Uterus (tissue), 4 donors: ENCODE results near the gene APBB3. TPM values are rescaled to one million over a fixed set of nuclear protein-coding genes. Genes with fewer than 3 reads are reported as not detected.

Experiments used
- DNase-seq, 2 donors: peaks; one replicate each; pipeline ENCODE4 v3.0.0-alpha.2; 2019 to 2020
- H3K27ac ChIP-seq, 2 donors: fragments of 200-600 bp; sonication (generic); 1 replicate in 1 of 2; 2 replicates in 1 of 2; pipeline ENCODE4 v1.5.1; 2016 to 2018
- H3K27me3 ChIP-seq, 2 donors: fragments of 200-600 bp; sonication (generic); one replicate each; pipeline ENCODE4 v1.5.1; 2018 to 2019; ENCODE audit warnings: control low read depth in 1 of 2
- H3K36me3 ChIP-seq, 2 donors: fragments of 200-600 bp; sonication (generic); one replicate each; pipeline ENCODE4 v1.5.1; 2019; ENCODE audit warnings: control low read depth in 1 of 2
- H3K4me1 ChIP-seq, 2 donors: fragments of 200-600 bp; sonication (generic); one replicate each; pipeline ENCODE4 v1.5.1; 2018 to 2019; ENCODE audit warnings: control low read depth in 1 of 2
- H3K4me3 ChIP-seq, 2 donors: fragments of 200-600 bp; sonication (generic); 1 replicate in 1 of 2; 2 replicates in 1 of 2; pipeline ENCODE4 v1.5.1; 2018 to 2019; ENCODE audit warnings: mild to moderate bottlenecking in 1 of 2
- H3K9me3 ChIP-seq, 2 donors: fragments of 200-600 bp; sonication (generic); one replicate each; pipeline ENCODE4 v1.5.1; 2019; ENCODE audit warnings: control low read depth in 1 of 2
- CTCF ChIP-seq, 4 experiments: fragments of 200-600 bp in 2 of 4; fragments of 450-650 bp in 2 of 4; sonication (generic) in 2 of 4; IDR thresholded peaks; one replicate each; pipeline ENCODE4 v1.5.1; 2016 to 2019; ENCODE audit warnings: antibody characterized with exemption in 4 of 4, mild to moderate bottlenecking in 2 of 4, moderate library complexity in 1 of 4
- POLR2A ChIP-seq, 2 donors: fragments of 450-650 bp; IDR thresholded peaks; one replicate each; pipeline ENCODE4 v1.6.1; 2016; ENCODE audit warnings: antibody characterized with exemption in 2 of 2, mild to moderate bottlenecking in 1 of 2, moderate library complexity in 1 of 2
- intact Hi-C: fragments of 100-400 bp; cut with DNase I; formaldehyde crosslinking; loops from one replicate; pipeline ENCODE4 v1.15.1; 2023; ENCODE audit warnings: low total_unique reads
- total RNA-seq, 4 donors: library from RNA; depleted of rRNA in 3 of 4; stranded (reverse); fragments of >200 nt in 3 of 4; gene quantifications; one replicate each; pipeline versions ENCODE4 v1.1.0 to v1.2.4, GENCODE V29; 2014 to 2023
- donor health status: DM: yes; HTN: yes; CAD: no.

The APBB3 gene
- total RNA-seq, 4 donors from 2014 or later, result 6.5 to 54.7 (median 27.4) TPM

- Histone ChIP-seq H3K27ac (no peak overlapping the region), H3K36me3 (no peaks in the 10 kb centered on the region), H3K9me3 (no peaks in the 10 kb centered on the region), H3K27me3 (no peaks in the 10 kb centered on the region), H3K4me1 (peaks cover 8 to 17% of the 10 kb centered on the region in 2 donors), H3K4me3 (peak overlapping the region in 1 of 2 donors; percentile 52)
- DNase-seq, result no peak
- TF ChIP-seq POLR2A (IDR thresholded peaks at IDR 0.05), result no peak
- TF ChIP-seq CTCF (IDR thresholded peaks at IDR 0.05), result no peak
- intact Hi-C loops, result no loop called here
These were observed 1.3 kb upstream of the APBB3 start for GRCh38 chr5:140565780-140566095.

DNA sequence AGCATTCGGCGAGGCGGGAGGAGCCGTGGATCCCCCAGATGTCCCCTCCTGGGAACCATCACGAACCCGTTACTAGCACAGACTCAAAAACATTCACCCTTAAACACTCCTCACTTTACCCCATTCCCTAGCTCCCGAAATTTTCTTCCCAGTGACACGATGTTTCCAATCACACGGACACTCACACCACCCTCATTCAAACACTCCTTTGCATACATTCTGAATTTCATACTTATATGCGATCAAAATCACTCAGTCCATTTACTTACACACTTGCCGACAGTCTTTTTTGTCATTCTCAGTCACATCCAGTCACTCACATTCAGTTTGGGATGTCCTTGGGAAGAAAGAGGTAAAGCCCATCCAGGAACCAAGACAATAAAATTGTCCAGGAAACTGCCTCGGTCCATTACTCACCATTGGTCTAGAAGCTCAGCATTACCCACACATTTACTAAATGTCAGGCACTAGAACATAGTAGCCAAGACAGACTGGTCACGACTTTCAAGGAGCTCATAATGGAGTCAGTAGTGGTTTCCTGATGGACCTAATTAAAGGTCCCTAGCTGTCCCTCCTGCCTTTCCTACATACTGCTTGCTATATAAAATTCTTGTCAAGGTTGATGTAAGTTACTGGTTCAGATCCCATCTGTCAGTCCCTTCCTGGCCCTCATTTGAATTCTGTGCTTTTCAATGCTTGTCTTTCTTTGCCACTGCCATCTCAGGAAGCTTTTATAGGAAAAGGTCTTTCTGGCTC, 804 bp upstream of the APBB3 start:
- Histone ChIP-seq H3K9me3 (no peaks in the 10 kb centered on the region), H3K4me3 (peak overlapping the region; percentile 52 to 82), H3K27ac (peak overlapping the region; percentile 81 to 94), H3K36me3 (no peaks in the 10 kb centered on the region), H3K4me1 (peaks cover 8 to 17% of the 10 kb centered on the region in 2 donors), H3K27me3 (no peaks in the 10 kb centered on the region)
- DNase-seq, result no peak
- intact Hi-C loops, result no loop called here
- TF ChIP-seq CTCF (IDR thresholded peaks at IDR 0.05) (no peak), POLR2A (IDR thresholded peaks at IDR 0.05) (no peak)

GRCh38 chr5:140563596-140563995, 802 bp downstream of the APBB3 start:
- no peaks in the 10 kb centered on the region for H3K27me3 ChIP-seq
- H3K9me3 ChIP-seq, result no peaks in the 10 kb centered on the region
- peak in 1 of 2 donors; percentile 45 for DNase-seq
- no peaks in the 10 kb centered on the region for H3K36me3 ChIP-seq
- H3K4me3 ChIP-seq, result peak overlapping the region; percentile 52 to 82
- H3K4me1 ChIP-seq, result peaks cover 8 to 17% of the 10 kb centered on the region in 2 donors
- H3K27ac ChIP-seq, result peak overlapping the region; percentile 81 to 94
- no peak for TF ChIP-seq CTCF (IDR thresholded peaks at IDR 0.05)
- TF ChIP-seq POLR2A (IDR thresholded peaks at IDR 0.05), result no peak
- intact Hi-C loops, result no loop called here

DNA sequence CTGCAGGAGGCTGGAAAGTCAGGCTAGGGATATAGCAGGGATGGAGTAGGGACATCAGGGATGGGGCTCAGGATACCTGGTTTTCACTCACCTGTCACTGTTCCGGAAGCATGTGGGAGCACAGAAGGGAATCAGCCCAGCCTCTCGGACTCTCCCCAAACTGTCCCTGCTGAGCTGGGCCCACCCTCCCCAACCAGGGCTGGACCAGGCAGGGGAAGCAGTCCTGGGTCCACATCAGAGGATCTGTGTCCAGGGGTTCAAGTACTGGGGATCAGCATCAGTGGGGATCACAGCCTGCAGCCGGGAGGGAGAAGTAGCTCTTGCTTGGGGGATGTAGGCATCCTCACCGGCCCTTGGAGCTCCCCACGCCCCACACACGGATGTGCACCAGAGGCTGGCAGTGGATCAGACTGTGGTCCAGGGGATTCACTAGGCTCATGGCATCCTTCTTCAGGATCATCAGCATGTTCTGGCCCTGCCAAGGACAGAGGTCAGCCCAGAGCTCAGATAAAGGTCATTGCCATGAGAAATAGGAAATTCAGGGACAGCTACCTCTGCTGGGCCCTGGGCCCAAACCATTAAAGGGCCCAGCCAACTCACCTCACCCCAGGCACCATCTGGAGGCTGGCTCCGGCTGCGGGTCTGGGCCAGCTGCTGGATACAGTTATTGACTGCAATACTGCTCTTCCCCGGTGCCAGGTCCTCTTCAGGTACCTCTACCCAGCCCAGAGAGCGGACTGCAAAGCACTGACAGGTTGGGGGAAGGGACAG, 2.5 kb downstream of the APBB3 start:
- Histone ChIP-seq H3K27me3 (no peaks in the 10 kb centered on the region), H3K27ac (no peak overlapping the region)
- no peak for TF ChIP-seq POLR2A (IDR thresholded peaks at IDR 0.05)
- no peak for TF ChIP-seq CTCF (IDR thresholded peaks at IDR 0.05)

GRCh38 chr5:140560227-140560626, 4.2 kb downstream of the APBB3 start:
- Histone ChIP-seq H3K9me3 (no peaks in the 10 kb centered on the region), H3K27me3 (no peaks in the 10 kb centered on the region), H3K4me3 (no peak overlapping the region), H3K4me1 (peaks cover 0 to 19% of the 10 kb centered on the region in 2 donors), H3K36me3 (no peaks in the 10 kb centered on the region), H3K27ac (no peak overlapping the region)
- intact Hi-C loops, result no loop called here
- TF ChIP-seq POLR2A (IDR thresholded peaks at IDR 0.05), result no peak
- no peak for TF ChIP-seq CTCF (IDR thresholded peaks at IDR 0.05)
- no peak for DNase-seq

More for the DNA sequence above, 2.5 kb downstream of the APBB3 start:
- intact Hi-C loops, result no loop called here
- no peaks in the 10 kb centered on the region for H3K36me3 ChIP-seq
- peaks cover 8 to 17% of the 10 kb centered on the region in 2 donors for H3K4me1 ChIP-seq
- DNase-seq, result no peak
- no peak overlapping the region for H3K4me3 ChIP-seq
- H3K9me3 ChIP-seq, result no peaks in the 10 kb centered on the region
